Stimulated activated CD4-positive, alpha-beta T cell treated with anti-CD3 and anti-CD28 coated beads, Interleukin-4, amount 100 ng/mL, for 1 hour (primary cell): ENCODE data around the gene GPR137C.

ENCODE experiments used
- DNase-seq: peaks from one replicate; pipeline ENCODE4 v3.0.0-alpha.2; 2020

The GPR137C gene, protein sequence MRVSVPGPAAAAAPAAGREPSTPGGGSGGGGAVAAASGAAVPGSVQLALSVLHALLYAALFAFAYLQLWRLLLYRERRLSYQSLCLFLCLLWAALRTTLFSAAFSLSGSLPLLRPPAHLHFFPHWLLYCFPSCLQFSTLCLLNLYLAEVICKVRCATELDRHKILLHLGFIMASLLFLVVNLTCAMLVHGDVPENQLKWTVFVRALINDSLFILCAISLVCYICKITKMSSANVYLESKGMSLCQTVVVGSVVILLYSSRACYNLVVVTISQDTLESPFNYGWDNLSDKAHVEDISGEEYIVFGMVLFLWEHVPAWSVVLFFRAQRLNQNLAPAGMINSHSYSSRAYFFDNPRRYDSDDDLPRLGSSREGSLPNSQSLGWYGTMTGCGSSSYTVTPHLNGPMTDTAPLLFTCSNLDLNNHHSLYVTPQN

DNA sequence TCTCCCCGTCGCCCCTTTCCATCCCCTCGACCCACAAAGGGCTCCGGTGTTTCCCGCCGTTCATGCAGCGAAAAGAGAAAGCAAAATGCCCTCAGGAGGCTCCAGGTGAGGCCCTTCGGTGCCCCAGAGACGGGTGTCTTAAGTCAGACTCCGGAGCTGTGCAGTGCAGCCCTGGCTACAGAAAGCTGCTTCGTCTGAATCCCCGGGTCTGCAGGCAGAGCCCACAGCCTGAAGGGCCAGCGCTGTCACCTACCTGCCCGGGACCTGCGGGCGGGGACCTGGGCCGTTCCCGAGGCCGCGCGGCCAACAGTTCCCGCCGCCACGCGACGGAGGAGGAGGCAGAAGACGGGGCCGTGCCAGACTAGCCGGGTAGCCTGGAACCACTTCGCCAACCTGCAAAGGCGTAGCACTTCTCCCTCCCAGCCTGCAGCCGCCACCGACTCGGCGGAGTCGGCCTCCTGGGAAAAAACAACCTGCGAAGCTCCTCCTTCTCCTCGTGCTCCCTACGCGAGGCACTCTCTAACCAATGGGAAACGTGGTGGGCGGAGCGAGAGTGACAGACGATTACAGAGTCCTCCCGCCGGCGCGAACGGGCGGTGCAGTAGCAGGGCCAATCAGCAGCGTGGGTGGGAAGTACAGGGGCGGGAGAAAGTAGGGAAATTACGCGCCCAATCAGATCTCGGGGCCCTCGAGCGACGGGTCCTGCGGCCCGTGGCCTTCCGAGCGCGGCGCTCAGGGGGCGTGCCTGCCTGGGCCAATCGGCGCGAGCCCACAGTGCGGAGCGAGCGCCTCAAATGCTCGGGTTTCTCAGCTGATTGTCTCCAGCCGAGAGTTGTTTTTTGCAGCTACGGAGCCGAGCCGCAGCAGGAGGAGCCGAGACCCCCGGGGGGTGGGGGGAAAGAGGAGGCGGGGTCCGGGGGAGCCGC, at the start of gene GPR137C, which contains the start of gene TXNDC16:
TSS of gene GPR137C (plus strand) at position 774 of the 926 bp plus-strand sequence. CDS start 312 bp downstream, outside the sequence.
TSS of gene TXNDC16 (minus strand) at position 443 of the 926 bp plus-strand sequence. CDS start 8,948 bp downstream, outside the sequence.
- peak; percentile 99 for DNase-seq

DNA sequence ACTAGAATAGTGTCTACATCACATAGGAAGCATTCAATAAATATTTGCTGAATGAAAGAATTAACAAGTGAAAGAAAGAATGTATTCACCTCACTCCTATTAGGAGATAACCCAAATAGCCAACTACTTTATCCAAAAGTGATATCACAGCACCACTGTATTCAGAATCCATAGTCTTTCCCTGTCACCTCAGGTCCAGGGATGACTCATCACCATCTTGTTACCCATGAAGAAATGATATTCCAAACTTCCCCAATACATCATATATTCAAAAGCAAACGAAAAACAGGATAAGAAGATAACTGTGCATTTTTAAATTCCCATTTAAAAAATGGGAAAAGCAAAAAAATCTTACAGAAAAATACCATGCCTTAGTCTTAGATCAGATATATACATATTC, 39.4 kb upstream of the GPR137C start:
- DNase-seq: no peak

DNA sequence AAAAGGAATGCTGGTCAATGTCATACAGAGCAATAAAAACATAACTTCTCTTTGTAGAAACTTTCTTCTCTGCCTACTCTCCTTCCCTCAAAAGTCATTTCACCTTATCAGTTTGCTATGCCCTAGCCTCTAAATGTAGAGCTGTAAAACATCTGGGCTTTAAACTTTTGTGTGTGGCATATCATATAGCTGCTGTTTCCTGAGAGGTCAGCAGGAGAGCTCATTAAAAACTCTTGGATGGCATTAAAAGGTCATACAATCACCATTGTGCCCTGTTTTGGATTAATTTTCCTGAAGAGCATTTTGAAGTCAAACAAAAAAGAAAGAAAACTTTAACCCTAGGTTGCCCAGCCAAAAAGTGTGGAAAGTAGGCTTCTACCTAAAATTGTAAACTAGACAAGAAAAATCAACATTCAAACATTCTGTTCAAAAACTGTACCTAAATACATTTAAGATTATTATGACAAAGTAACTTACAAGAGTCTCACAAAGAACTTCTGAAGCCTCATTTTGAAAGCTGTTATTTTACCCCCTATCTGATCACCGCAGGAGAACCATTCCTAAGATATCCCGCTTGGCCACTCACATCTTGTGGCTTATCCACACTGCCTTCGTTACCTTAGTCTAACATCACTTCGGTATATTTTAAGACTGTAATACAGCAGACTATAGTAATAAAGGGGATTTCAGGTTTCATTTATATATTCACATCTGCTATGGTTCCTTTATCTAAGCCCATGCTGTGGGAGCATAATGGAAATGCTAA, 38.4 kb upstream of the GPR137C start:
- no peak for DNase-seq

DNA sequence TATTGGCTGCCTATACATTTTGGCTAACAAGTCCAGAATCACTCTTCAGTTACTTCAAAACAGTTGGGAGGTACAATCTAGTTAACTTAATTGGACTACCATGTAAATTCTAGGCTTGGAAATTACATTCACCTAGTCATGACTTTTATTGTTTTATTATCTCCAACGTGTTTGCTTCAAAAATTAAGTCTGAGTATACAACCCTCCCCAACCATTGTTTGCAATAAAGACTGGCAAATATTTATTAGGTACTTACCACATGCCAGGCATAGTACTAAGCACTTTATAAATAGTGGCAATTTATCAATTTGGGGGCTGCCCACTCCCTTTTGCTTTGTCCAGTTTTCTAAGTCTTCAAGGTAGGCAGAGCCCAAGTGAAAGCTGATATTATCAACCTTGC, 30.6 kb upstream of the GPR137C start:
- DNase-seq: no peak

DNA sequence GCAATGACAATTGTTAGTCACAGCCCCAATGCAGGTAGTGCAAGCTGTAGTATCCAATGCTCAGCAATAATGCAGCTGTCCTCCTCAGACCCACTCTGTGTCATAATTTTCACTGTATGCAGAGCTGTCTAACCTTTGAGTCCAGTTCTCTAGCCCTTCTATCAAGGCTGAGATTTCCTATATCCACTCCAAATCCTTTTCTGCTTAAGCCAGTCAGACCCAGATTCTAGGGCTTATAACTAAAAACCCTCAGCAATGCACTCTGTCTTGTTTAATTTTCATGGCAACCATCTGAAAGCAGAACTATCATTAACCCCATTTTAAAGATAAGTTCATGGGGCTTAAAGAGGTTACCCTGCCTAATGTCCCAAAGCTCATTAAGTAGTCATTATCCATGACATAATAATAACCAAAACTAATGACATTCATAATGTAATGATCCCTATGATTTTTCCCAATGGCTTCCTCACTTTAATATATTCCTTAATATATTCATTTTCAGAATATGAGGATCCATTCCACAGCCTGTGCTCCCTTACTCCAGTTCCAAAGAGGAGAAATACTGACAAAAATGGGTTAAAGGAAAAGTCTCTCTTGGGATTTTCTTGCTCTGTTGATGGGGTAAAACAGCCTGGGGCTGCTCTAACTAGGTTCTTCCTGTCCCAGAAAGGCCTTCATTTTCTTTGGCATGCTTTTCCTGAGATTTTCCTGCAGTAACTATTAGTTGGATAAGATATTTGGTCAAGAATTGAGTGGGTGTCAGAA, 29.9 kb upstream of the GPR137C start:
- DNase-seq: no peak

DNA sequence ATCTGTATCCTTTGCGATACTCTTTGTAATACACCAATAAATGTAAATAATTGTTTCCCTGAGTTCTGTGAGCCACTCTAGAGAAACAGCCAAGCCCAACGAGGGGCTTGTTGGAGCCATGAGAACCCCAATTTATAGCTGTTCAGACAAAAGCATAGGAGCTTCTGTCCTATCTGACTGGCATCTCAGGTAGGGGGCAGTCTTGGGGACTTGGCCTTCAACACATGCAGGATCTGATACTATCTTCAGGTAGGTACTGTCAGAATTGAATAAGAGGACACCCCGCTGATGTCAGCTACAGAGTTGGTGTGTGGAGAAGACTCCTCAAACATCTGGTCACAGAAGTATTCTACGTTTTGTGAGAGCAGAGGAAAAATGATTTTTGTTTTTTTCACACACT, 25.6 kb upstream of the GPR137C start:
- DNase-seq: no peak

DNA sequence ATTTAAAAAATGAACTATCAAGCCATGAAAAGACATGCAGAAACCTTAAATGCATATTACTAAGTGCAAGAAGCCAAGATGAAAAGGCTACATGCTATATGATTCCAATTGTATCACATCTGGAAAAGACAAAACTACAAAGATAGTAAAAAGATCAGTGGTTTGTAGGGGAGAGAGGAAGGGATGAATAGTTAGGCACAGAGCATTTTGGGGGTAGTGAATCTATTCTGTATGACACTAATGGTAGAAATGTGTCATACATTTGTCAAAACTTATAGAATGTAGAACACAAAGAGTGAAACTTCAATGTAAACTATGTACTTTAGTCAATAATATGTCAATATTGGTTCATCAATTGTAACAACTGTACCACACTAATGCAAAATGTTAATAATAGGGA, 21.2 kb upstream of the GPR137C start:
- DNase-seq: no peak

DNA sequence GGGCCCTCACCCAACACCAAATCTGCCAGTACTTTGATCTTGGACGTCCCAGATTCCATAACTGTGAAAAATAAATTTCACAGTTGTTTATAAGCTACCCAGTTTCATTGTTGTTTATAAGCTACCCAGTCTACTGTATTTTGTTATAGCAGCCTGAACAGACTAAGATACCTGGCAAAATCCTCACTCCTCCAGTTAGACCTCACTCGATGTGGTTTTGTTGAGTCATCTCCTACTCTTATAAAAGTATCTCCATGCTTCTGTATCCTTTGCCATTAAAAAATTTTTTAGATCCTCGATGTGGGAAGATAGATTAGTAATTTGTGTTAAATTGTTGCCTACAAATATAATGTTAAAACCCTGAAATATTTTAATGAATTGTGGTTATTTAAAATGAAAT, 16.4 kb upstream of the GPR137C start:
- DNase-seq: no peak

DNA sequence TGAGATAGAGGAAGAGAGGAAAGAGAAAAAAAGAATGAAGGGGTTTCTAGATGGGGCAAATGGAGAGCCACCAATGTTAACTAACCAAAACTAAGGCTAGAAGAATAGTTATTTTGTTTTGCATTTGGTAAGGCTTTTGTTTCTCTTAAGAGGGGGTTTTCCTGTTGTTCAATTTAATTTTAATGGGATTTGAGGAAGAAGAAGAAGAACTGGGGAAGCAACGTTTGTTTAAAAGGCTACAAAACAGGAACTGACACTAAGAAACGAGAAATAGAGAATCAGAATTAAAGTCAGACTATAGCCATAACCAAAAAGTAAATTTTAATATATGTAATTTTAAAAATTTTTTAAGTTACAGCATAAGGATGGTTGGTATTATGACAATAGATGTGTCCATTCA, 14.0 kb upstream of the GPR137C start:
- DNase-seq: no peak

DNA sequence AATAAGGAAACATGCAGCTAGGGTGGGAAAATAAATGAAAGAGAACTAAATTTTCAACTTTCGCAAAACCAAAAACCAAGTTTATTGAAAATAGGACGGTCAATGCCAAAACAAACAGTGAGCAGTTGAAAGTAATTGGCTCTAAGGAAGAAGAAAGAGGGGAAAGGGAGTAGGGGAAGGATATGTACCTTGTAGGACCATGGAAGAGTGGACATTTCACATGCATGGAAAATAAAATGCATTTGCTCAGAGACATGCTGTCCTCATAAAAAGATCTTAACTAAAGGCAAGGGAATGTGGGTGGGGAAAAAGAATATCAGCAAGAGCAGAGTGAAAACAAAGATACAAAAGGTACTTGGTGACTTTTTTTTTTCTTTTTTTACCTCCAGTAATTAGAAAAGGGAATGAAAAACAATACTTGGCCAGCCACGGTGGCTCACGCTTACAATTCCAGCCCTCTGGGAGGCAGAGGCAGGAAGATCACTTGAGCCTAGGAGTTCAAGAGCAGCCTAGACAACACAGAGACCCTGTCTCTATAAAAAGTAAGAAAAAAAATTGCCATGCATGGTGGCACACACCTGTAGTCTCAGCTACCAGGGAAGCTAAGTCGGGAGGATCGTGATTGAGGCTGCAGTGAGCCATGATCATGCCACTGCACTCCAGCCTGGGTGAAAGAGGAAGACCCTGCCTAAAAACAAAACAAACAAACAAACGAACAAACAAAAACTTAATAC, 6.9 kb upstream of the GPR137C start:
- DNase-seq: no peak

DNA sequence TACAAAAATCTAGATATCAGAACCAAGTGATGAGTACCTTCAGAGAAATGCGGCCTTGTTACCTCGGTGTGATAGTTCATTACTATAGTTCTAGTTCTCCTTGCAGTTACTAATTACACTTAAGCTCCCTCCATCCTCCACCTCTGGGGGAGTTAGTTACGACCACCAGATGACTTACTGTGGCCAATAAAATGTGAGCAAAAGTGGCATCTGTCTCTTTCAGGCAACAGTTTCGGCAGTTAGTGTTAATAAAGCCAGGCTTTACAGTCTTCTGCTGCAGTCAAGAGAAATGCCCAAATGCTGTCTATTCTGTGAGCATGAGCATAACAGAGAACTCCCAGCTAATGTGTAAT, 6.3 kb upstream of the GPR137C start:
- no peak for DNase-seq

DNA sequence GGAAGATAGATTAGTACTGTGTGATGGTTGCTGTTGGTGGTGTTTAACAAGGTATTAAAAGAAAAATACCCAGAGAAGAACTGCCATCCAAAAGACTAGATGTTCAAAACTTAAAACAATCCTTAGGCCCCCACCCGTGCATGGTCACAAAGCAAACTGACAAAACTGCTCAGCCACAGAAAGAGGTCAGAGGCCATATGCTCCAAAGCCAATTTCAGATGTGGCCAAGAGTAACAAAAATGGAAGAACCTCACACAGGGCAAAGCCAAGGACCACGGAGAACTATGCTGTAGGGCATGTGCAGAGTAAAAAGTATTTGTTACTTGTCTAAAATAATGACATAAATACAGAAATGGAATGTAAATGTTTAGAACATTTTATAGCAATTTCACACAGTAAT, 5.6 kb upstream of the GPR137C start:
- no peak for DNase-seq

DNA sequence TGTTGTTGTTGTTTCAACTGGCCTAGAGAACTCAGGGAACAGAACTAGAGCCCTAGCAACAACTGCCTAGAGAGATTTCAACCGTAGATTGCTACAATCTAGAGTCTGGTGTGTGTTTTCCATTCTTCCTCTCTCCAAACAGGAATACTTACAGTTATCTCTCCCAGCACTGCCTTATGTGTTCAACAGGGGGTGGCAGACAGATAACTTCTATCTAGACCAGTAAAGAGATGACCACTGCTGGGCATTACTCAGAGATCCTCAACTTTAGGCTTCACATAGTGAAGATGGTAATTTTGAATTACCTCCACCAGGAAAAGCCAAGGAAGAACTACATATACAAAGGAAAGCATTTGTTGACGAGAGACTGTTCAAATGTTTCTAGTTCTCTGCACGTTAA, 5.1 kb upstream of the GPR137C start:
- DNase-seq: no peak

DNA sequence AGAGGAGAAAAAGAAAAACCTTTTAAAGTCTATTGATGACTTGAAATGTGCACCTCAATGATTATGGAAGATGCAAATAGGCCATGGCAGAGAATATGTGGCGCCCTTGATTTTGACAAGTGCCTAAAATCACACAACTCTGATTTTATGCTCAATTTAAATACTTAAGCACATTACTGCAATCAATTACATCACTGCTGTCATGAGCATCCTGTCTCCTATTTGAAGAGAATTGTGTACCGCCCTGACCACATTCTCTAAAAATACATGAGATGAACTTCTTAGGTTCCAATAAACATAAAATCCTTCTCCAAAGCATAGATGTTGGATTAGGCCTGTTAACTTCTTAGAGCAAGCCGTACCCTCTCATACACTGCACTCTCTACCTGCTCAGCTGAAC, 2.0 kb upstream of the GPR137C start:
- no peak for DNase-seq

DNA sequence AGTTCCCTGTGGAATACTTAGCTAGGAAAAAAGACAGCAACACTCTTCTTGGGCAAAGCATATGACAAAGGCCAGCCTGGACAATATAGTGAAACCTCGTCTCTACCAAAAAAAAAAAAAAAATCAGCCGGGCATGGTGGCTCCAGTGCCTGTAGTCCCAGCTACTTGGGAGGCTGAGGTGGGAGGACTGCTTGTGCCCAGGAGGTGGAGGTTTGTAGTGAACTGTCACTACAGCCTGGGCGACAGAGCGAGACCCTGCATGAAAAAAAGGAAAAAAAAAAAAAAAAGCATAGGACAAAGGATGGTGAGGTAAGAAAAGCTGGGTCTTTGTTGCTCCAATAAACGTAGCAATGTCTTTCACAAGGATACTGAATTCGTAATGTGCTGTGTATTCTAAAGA, 1.4 kb upstream of the GPR137C start:
- DNase-seq: no peak

DNA sequence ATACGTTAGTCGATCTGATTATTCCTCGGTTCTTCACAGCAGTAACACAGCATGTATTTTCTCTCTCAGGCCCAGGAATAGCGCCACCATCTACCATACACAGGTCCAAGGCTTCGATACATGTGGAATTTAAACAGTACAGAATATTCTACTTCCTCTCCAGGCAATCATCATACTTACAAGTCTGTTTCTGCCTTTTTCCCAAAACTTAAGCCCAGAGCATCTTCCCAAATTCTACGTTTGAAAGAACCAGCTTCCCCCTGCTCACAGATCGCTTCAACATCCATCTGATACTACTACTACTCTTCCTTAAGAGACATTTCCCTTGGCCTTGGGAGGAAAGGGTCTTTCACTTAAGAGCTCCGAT, 957 bp upstream of the GPR137C start:
- no peak for DNase-seq

DNA sequence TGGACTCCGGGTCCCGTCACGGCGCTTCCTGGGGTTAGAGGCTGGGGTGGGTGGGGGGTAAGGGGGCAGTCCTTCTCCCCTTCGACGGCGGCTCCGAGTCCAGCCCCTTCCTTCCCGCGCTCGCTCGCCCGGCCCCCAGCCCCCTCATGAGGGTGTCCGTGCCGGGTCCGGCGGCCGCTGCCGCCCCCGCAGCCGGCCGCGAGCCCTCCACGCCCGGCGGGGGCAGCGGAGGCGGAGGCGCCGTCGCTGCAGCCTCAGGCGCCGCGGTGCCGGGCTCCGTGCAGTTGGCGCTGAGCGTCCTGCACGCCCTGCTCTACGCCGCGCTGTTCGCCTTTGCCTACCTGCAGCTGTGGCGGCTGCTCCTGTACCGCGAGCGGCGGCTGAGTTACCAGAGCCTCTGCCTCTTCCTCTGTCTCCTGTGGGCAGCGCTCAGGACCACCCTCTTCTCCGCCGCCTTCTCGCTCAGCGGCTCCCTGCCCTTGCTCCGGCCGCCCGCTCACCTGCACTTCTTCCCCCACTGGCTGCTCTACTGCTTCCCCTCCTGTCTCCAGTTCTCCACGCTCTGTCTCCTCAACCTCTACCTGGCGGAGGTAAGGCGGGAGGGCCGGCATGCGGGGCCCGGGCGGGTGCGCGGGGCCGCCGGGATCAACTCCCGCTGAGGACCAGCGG, 500 bp downstream of the GPR137C start:
- peak; percentile 36 for DNase-seq

DNA sequence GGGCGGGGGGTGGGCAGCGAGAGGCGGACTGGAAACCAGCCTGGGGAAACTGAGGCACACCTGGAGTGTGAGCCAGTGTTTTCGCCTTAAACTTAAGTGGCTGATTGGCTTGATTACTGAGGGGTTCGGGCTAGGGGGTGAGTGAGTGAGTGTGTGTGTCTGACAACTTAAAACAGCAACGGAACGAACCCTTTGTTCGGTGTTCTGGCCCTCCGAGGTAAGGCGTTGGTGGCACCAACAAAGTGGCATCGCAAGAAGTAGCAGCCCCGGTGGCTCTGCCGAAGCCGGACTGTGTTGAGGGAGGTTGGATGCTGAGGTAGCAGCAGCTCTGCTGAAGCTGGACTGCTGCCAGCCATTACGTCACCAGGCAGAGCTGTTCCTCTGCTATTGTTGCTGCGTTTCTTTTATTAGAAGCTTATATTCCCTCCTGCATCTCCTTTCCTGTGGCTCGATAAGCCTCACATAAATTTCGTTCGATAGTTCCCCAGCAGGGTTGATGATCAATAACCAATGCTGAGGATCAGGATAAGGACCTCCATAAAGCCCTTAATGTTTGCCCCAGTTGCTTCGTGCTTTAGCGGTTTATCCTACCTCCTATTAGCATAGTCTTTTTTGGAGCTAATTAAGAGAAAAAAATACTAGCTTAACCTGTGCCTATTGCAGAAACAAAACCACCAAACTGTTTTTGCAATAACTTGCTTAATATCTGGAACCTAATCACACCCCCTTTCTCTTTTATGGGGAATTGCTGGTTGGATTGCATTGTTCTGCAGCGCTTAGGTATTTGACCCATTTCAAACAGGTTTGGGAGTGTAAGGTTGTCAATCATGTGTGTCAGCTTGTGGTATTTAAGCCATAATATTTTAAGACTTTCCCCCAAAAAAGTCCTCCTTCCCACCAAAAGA, 1.3 kb downstream of the GPR137C start:
- DNase-seq: peak; percentile 82

DNA sequence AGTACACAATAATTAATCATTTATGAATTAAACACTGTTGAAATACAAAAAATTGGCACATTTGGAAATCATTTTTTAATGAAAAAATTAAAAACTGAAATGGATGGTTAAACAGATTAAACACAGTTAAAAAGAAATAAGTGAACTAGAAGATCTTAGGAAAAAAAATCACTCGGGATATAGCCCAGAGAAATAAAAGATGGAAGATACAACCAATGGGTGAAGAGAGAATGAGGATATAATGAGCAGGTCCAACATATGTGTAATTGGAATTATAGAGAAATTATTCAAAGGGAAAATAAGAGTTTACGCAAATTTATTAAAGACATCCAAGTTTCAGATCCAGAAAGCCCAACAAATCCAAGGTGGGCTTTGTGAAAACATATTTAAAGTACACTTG, 6.1 kb downstream of the GPR137C start:
- no peak for DNase-seq

DNA sequence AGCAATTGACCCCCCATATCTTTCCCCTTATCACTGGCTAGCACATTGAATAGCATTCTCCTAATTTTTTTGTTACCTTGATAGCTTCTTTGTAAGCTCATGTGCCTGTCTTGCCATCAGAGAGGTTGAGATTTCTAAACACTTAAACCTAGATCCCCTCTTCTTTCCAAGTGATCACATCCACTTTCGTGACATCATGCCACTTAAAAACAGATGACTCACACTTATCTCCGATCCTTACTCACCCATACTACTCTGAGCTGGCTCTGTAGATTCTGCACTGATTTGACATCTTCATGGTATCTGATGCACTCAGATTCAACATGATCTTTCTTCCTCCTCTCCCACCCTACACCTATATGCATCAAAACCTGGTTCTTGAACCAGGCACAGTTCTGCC, 10.5 kb downstream of the GPR137C start:
- DNase-seq: no peak
